Effector memory CD4-positive, alpha-beta T cell (primary cell): Measurements from ENCODE around the gene RAB20.
"Not testable (repeated sequence)": the region's sequence is repeated elsewhere in the genome, so short reads cannot be mapped to it uniquely, and the experiment has no call there.

Experiments used
- DNase-seq, 3 donors: peaks; one replicate each; pipeline ENCODE4 v3.0.0-alpha.2; 2020
- H3K27ac ChIP-seq: 2 replicates; pipeline ENCODE4 v1.7.0; 2013; ENCODE audit warnings: mild to moderate bottlenecking, low read length, moderate library complexity; ENCODE audit not compliant: insufficient read depth, poor library complexity, severe bottlenecking
- H3K27me3 ChIP-seq: replicated peaks from 2 replicates; pipeline ENCODE4 v1.7.0; 2013; ENCODE audit warnings: mild to moderate bottlenecking, low read length; ENCODE audit not compliant: insufficient read depth, control insufficient read depth, poor library complexity, severe bottlenecking
- H3K36me3 ChIP-seq: 2 replicates; pipeline ENCODE4 v1.7.0; 2013; ENCODE audit warnings: mild to moderate bottlenecking, low read length, moderate library complexity; ENCODE audit not compliant: control insufficient read depth, insufficient read depth
- H3K4me1 ChIP-seq: 2 replicates; pipeline ENCODE4 v1.7.0; 2013; ENCODE audit warnings: low read length, mild to moderate bottlenecking; ENCODE audit not compliant: control insufficient read depth, insufficient read depth, poor library complexity, severe bottlenecking
- H3K4me3 ChIP-seq: 2 replicates; pipeline ENCODE4 v1.7.0; 2013; ENCODE audit warnings: low read length, low read depth, mild to moderate bottlenecking; ENCODE audit not compliant: insufficient read depth, poor library complexity, severe bottlenecking
- H3K9me3 ChIP-seq: 2 replicates; pipeline ENCODE4 v1.7.0; 2013; ENCODE audit warnings: mild to moderate bottlenecking, low read length, moderate library complexity; ENCODE audit not compliant: control insufficient read depth

RAB20 gene

DNA sequence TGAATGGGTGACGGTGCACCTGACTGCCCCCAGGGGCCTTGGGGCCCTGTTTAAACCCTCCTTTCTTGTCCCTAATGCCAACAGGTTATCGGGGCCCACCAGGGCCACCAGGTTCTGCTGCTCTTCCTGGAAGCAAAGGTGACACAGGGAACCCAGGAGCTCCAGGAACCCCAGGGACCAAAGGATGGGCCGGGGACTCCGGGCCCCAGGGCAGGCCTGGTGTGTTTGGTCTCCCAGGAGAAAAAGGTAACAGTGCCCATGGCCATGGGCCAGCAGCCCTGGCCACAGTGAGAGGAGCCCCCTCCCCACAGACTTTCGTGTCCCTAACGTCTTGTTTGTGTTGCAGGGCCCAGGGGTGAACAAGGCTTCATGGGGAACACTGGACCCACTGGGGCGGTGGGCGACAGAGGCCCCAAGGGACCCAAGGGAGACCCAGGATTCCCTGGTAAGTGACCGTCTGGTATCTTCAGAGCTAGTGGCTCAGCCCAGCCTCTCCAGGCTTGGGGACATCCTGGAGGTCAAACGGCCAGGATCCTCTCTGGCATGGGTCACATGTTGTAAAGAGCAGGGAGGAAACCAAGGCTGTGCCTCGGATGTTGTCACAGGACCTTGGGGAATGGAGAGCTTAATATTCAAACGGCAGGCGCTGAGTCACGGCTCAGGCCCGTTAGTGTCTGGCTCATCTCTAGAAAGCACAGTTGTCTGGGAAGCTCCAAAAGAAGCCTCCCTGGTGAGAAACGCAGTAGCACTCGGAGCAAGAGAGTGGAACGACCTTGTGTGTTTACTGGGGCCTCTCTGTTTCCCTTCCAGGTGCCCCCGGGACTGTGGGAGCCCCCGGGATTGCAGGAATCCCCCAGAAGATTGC lies 58.3 kb downstream of the RAB20 start:
- no peak overlapping the region for H3K27ac ChIP-seq
- H3K4me3 ChIP-seq, result no peak overlapping the region
- H3K4me1 ChIP-seq, result no peaks in the 10 kb centered on the region
- no peaks in the 10 kb centered on the region for H3K27me3 ChIP-seq
- no peaks in the 10 kb centered on the region for H3K9me3 ChIP-seq
- H3K36me3 ChIP-seq, result no peaks in the 10 kb centered on the region
- no peak for DNase-seq

DNA sequence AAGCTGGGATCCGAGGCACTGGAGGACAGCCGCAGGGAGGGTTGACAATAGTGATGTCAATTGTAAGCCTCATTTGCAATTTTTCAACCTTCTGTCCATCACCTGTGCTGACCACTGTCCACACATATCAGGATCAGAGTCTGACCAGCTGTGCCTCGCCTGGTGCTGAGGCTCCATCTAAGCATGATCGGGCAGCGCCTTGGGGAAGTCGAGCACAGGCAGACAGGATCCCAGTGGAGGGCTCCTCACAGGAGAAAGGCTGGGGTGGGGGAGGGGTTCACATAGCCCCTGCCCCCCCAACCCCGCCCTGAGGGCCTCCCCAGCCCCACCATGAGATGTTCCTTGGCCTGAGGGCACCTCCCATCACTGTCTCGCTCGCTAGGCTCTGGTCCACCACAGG lies 60.3 kb downstream of the RAB20 start:
- no peaks in the 10 kb centered on the region for H3K36me3 ChIP-seq

DNA sequence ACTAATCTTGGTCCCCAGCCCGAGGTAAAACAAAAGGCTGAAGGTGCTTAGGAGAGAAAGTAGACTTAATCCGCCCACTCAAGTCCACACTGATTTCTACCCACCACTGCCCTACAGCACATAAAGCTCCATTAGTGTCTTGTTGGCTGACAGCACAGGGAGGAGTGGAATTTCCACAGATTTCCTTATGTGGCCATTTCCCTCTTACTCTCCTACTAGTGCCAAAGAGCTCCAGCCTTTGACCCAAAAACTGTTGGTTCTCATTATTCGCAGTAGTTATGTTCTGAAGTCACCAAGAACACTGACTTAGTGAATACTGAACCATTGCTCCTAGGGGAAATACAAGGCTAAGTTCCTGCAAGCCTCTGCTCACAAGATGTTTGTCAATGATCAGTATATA lies 61.2 kb downstream of the RAB20 start:
- Histone ChIP-seq H3K36me3 (no peaks in the 10 kb centered on the region), H3K4me3 (no peak overlapping the region)
- no peak for DNase-seq

More for the DNA sequence above, 60.3 kb downstream of the RAB20 start:
- H3K9me3 ChIP-seq, result no peaks in the 10 kb centered on the region
- no peak overlapping the region for H3K4me3 ChIP-seq
- no peak overlapping the region for H3K27ac ChIP-seq
- H3K4me1 ChIP-seq, result no peaks in the 10 kb centered on the region
- no peaks in the 10 kb centered on the region for H3K27me3 ChIP-seq
- DNase-seq, result no peak

GRCh38 chr13:110499621-110500281 lies 61.8 kb downstream of the RAB20 start:
- no peak overlapping the region for H3K27ac ChIP-seq
- H3K27me3 ChIP-seq, result no peaks in the 10 kb centered on the region
- no peaks in the 10 kb centered on the region for H3K36me3 ChIP-seq
- H3K4me1 ChIP-seq, result no peaks in the 10 kb centered on the region
- H3K4me3 ChIP-seq, result no peak overlapping the region
- no peak for DNase-seq
- H3K9me3 ChIP-seq, result no peaks in the 10 kb centered on the region

More for the DNA sequence above, 61.2 kb downstream of the RAB20 start:
- H3K27me3 ChIP-seq, result no peaks in the 10 kb centered on the region
- H3K9me3 ChIP-seq, result no peaks in the 10 kb centered on the region
- H3K27ac ChIP-seq, result no peak overlapping the region
- no peaks in the 10 kb centered on the region for H3K4me1 ChIP-seq

- DNase-seq, result no peak
- no peaks in the 10 kb centered on the region for H3K27me3 ChIP-seq
- H3K4me1 ChIP-seq, result no peaks in the 10 kb centered on the region
- no peak overlapping the region for H3K4me3 ChIP-seq
- H3K27ac ChIP-seq, result no peak overlapping the region
- H3K9me3 ChIP-seq, result no peaks in the 10 kb centered on the region
- no peaks in the 10 kb centered on the region for H3K36me3 ChIP-seq
Observed at GRCh38 chr13:110498765-110499164, 62.8 kb downstream of the RAB20 start.

- no peaks in the 10 kb centered on the region for H3K27me3 ChIP-seq
- no peak overlapping the region for H3K27ac ChIP-seq
- H3K4me1 ChIP-seq, result no peaks in the 10 kb centered on the region
- no peak for DNase-seq
- H3K4me3 ChIP-seq, result no peak overlapping the region
- no peaks in the 10 kb centered on the region for H3K9me3 ChIP-seq
- H3K36me3 ChIP-seq, result no peaks in the 10 kb centered on the region
Observed at GRCh38 chr13:110498327-110498726, 63.2 kb downstream of the RAB20 start.

GRCh38 chr13:110497896-110498295 lies 63.6 kb downstream of the RAB20 start:
- H3K36me3 ChIP-seq, result not testable (repeated sequence)

GRCh38 chr13:110497003-110497402 lies 64.5 kb downstream of the RAB20 start:
- no peaks in the 10 kb centered on the region for H3K4me1 ChIP-seq
- no peak overlapping the region for H3K27ac ChIP-seq
- H3K36me3 ChIP-seq, result no peaks in the 10 kb centered on the region
- no peak overlapping the region for H3K4me3 ChIP-seq
- DNase-seq, result no peak
- no peaks in the 10 kb centered on the region for H3K9me3 ChIP-seq
- H3K27me3 ChIP-seq, result no peaks in the 10 kb centered on the region

More at GRCh38 chr13:110497896-110498295, 63.6 kb downstream of the RAB20 start:
- H3K27me3 ChIP-seq, DNase-seq, H3K4me3 ChIP-seq, H3K4me1 ChIP-seq, H3K27ac ChIP-seq, H3K9me3 ChIP-seq: not testable (repeated sequence)

- no peak for DNase-seq
- no peaks in the 10 kb centered on the region for H3K27me3 ChIP-seq
- H3K36me3 ChIP-seq, result no peaks in the 10 kb centered on the region
- H3K9me3 ChIP-seq, result no peaks in the 10 kb centered on the region
- H3K4me3 ChIP-seq, result no peak overlapping the region
- H3K27ac ChIP-seq, result no peak overlapping the region
- no peaks in the 10 kb centered on the region for H3K4me1 ChIP-seq
Observed at GRCh38 chr13:110496281-110496680, 65.2 kb downstream of the RAB20 start.

GRCh38 chr13:110495881-110496280 lies 65.6 kb downstream of the RAB20 start:
- H3K36me3 ChIP-seq, result no peaks in the 10 kb centered on the region
- DNase-seq, result no peak
- no peak overlapping the region for H3K27ac ChIP-seq
- H3K4me1 ChIP-seq, result no peaks in the 10 kb centered on the region
- H3K4me3 ChIP-seq, result no peak overlapping the region
- H3K9me3 ChIP-seq, result no peaks in the 10 kb centered on the region
- no peaks in the 10 kb centered on the region for H3K27me3 ChIP-seq
